GM10248 (cell line): ENCODE data around the gene SEC22A.

Source experiments
- CTCF ChIA-PET: fragments of 300-600 bp; sonication (Branson Sonifier 250); formaldehyde crosslinking; extraction: SDS; loops from one replicate; lab custom pipeline; 2021; ENCODE audit warnings: antibody characterized with exemption; lab: Yijun Ruan, JAX
- POLR2A ChIA-PET: fragments of 350-650 bp; sonication (Branson Sonifier 250); formaldehyde crosslinking; extraction: SDS; loops from one replicate; lab custom pipeline; 2020; ENCODE audit warnings: antibody characterized with exemption; lab: Yijun Ruan, JAX
- DNase-seq: peaks from one replicate; pipeline ENCODE4 v3.0.0; 2012; ENCODE audit errors: extremely low spot score
- TF ChIP-seq, protein P1 (sequence below): IDR thresholded peaks from 2 replicates; pipeline ENCODE4 v1.5.1; 2012; ENCODE audit warnings: mild to moderate bottlenecking, low read depth; ENCODE audit errors: extremely low read depth, missing control alignments, control extremely low read depth

The SEC22A gene

GRCh38 chr3:123292321-123293310 is 90.9 kb downstream of the SEC22A start:
- ChIA-PET POLR2A (no interaction called here), CTCF (interaction anchor here (1.0 to 1.2 kb wide), 3 partner anchors 8 to 145 kb away, joined by 3 read pairs; no protein-coding TSS in a partner anchor)
- TF ChIP-seq, protein P1, sequence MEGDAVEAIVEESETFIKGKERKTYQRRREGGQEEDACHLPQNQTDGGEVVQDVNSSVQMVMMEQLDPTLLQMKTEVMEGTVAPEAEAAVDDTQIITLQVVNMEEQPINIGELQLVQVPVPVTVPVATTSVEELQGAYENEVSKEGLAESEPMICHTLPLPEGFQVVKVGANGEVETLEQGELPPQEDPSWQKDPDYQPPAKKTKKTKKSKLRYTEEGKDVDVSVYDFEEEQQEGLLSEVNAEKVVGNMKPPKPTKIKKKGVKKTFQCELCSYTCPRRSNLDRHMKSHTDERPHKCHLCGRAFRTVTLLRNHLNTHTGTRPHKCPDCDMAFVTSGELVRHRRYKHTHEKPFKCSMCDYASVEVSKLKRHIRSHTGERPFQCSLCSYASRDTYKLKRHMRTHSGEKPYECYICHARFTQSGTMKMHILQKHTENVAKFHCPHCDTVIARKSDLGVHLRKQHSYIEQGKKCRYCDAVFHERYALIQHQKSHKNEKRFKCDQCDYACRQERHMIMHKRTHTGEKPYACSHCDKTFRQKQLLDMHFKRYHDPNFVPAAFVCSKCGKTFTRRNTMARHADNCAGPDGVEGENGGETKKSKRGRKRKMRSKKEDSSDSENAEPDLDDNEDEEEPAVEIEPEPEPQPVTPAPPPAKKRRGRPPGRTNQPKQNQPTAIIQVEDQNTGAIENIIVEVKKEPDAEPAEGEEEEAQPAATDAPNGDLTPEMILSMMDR: no peak
- no peak for DNase-seq

DNA sequence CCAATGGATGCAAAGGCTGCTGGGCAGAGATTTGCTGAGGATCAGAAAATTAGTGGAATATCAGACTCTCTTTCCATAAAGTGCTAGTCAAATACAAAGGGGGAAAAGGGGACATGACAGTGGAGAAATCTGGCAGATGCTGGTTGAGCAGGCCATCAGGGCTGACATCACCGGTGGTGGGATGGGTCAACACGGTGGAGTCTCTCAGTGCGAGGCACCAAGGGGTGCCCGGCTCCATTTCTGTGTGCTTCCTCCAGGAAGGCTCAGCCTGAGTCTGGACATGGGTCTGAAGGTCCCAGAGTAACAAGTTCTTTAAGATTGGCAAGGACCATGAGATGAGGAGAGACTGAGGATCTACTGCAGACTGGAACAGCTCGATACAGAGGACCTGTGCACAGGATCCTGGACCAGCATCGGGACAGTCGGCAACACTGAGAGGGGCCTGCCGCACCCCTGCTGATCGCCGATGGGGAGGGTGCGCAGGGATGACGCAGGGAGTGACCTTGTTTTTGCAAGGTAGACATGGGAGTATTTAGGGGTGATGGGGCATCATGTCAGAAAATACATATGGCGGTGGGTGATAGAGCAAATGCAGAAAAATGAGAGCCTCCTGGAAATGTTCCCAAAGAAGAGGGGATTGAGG is 92.7 kb downstream of the SEC22A start:
- POLR2A ChIA-PET: no interaction called here
- CTCF ChIA-PET: no interaction called here
- DNase-seq: no peak
- TF ChIP-seq, protein P1: no peak

DNA sequence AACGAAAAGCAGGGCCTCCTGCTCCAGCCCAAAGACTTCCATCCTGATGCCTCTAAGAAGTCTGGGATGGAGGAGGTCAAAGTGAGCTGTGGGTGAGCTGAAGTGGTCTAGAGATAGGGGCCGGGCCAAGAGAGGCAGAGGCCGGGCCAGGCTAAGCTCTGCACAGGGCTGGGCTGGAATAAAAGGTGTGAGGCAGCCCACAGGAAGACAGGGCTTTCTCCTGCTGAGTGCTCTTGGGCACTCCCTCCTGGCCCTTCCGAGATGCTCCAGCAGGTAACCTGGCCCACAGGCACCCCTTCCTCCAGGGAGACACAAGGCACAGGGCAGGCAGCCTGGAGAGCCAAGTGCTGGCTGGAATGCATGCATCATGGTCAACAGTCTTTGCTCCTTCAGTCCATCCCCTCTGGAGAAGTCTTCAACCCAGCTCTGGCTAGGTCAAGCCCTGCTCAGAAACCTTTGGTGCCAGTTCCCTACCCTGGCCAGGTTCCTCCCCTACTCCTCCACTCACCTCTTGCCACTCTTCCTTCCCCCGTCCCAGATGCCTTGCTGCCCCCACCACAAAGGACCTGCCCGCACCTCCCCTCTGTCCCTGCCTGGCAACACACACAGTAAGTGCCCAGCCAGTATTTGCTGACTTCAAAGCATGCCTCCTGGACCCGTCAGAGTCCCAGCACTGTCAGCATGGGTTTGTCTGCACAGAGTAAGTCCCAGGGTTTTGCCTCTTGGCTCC is 93.6 kb downstream of the SEC22A start:
- no peak for DNase-seq
- TF ChIP-seq, protein P1: no peak
- ChIA-PET CTCF (no interaction called here), POLR2A (no interaction called here)

DNA sequence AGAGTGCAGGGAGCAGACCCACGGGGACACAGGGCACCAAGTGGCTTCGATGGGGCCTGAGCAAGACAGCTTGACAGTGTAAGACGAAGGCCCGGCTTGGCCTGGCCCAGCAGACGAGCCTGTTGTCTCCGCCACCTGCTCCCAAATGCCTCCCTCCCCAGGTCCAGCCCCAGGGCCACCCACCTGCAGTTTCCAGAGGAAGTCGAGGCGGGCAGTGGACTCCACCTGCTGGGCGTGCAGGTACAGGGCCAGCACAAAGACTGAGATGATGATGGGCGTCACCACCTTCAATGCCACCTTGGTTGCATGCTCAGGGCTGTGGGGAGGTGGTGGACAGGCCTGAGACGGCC is 94.1 kb downstream of the SEC22A start:
- POLR2A ChIA-PET: no interaction called here

GRCh38 chr3:123296261-123296660 is 94.5 kb downstream of the SEC22A start:
- no peak for DNase-seq
- ChIA-PET POLR2A (no interaction called here), CTCF (no interaction called here)
- TF ChIP-seq, protein P1: no peak

More for the DNA sequence above, 94.1 kb downstream of the SEC22A start:
- CTCF ChIA-PET: no interaction called here
- DNase-seq: no peak
- TF ChIP-seq, protein P1: no peak

DNA sequence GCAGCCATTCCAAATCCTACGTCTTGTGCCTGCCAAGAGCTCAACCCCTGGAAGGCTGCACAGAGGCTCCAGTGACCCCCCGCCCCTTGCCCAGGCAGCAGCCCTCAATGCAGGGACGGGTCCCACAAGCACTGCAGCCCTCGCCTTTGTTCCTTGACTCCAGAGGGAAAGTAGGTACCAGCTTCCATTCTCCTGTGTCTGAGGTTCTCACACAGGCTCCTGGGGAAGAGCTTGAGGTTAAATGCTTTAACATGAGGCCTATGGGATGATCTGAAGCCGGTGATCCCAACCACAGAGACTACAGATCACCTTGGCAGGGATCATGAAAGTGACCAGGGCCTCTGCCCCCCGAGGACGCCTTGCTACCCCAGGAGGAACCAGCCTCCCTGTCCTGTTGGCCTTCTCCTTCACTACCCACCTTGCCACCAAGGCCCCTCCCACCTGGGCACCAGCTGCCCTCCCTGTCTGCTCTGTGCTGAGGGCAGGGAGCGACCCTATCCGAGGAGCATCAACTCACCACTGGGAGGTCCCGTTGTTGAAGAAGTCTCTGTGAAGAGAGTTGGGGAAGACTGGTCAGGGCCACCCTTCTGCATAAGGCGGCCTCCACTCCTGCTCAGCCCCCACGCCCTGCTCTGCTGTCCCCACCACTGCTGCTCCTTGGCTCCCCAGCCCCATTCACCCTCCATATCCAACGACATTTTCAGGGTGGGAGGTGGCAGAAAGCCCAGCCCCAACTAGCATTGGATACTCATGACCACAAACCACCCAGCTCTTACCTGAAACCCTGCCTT is 95.3 kb downstream of the SEC22A start:
- CTCF ChIA-PET: interaction anchor here (0.7 kb wide), 1 partner anchor 12 kb away, joined by 3 read pairs; no protein-coding TSS in a partner anchor
- no peak for DNase-seq
- TF ChIP-seq, protein P1: no peak
- POLR2A ChIA-PET: no interaction called here
